GM19099 (cell line): ENCODE measurements around the gene STRC.
"Not testable (repeated sequence)": the region's sequence is repeated elsewhere in the genome, so short reads cannot be mapped to it uniquely, and the experiment has no call there.

Source experiments
- POLR2A ChIP-seq: IDR thresholded peaks from 3 replicates; pipeline ENCODE4 v1.6.1; 2011; ENCODE audit warnings: low read depth; ENCODE audit not compliant: insufficient read length; ENCODE audit errors: extremely low read depth

The STRC gene

DNA sequence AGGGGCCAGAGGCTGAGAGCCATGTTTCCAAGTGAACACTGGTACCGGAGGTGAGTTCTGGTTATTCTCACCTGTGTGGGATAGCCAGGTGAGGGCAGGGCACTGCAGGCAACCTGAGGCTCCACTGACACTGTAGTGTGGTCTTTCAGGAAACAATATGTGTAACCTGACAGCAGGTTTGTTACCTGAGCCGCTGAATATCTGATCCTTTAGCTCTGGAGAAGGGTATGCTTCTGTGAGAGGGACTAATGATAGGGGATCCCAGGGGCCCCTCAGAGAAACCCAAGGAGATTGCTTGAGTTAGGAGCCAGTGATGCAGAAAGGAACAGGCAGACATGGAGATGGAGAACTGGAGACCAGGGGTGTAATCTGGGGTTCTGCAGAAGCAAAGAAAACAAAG is at the start of gene STRC:
Gene STRC (minus strand): TSS at position 101 of the 400 bp plus-strand sequence. CDS start 78 bp downstream, at position 23.
- not testable (repeated sequence) for TF ChIP-seq POLR2A

DNA sequence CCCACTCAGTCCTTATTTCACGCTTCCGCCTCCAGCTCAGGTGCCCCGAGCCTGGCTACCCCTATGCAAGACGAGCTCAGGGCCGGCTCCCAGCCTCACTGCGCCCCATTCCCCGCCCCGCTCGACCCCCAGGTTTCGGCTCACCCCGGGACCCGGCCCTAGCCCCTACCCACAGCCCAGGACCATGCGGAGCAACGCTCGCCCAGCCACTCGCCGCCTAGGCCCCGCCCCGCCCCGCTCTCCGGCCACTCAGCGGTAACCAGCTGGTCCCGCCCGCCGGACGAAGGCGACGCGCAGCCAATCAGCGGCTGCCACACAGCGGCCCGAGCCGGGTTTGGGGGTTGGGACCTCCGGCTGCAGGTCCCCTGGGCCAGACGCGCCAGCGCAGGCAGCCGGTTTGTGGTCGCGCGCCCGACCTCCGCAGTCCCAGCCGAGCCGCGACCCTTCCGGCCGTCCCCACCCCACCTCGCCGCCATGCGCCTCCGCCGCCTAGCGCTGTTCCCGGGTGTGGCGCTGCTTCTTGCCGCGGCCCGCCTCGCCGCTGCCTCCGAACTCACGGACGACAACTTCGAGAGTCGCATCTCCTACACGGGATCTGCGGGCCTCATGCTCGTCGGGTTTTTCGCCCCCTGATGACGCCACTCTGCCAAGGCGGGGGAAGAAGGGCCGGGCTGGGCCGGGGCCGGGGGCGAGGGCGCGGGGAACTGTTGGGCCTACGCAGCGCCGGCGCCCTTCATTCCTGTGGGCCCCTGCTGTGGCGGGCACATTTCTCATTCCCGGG is 30.2 kb upstream of the STRC start, which contains the start of gene CATSPER2:
Gene CATSPER2 (minus strand): TSS at position 196 of the 781 bp plus-strand sequence. CDS start 783 bp downstream, outside the sequence.
- TF ChIP-seq POLR2A: no peak

DNA sequence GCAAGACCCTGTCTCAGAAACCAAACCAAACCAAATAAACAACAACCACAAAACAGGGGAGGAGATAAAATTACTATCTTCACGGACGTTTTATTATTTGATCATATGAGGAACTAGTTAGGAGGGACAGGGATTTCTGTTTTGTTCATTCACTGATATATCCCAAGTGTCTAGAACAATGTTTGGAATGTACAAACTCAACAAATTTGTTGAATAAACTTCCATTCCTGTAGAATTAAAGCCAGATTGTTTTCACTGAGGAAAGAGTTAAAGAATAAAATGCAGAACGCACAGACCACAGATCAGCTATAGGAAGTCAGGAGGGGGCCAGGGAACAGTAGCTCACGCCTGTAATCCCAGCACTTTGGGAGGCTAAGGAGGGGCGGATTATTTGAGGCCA is 6.5 kb upstream of the STRC start:
- no peak for TF ChIP-seq POLR2A

DNA sequence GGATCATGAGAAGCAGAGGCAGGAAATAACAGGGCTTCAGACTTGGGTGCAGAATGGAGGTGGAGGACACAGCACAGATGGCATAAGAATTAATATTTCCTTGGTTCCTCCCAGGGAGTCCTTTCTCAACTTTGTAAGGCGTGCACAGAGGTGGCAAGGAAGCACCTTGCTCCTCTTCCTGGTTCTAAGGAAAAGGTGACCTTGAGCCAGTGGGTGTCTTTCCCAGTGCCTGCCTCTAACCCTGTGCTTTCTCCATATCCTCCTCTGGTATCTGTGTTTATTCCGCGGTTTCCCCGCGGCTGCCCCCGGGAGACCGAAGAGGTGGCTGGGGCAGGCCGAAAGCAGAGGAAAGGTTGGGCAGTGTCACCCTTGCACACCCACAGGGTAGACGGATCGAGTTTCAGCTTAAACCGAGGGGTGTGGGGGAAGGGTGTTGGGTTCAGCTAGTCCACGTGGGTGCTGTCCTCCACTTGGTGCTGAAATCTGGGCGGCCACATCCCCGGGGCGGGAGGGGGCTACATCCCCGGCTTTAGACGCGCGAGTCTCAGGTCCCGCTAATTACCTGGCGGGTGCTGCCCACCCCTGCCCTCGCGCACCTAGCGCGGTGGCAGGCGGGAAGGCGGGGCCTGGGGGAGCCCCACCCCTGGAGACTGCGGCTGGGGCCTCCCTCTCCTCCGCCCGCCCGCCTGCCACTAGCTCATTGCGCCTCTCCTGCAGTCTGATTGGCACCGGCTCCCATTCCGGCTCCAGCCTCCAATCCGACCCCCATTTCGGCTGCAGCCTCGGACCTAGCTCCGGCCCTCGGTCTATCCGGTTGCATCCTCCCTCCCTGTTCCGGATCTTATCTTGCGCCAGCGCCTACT is 25.0 kb downstream of the STRC start, which contains the start of gene CKMT1B:
Gene CKMT1B (plus strand): TSS at position 700 of the 863 bp plus-strand sequence. CDS start 192 bp downstream, outside the sequence.
- TF ChIP-seq POLR2A: not testable (repeated sequence)

DNA sequence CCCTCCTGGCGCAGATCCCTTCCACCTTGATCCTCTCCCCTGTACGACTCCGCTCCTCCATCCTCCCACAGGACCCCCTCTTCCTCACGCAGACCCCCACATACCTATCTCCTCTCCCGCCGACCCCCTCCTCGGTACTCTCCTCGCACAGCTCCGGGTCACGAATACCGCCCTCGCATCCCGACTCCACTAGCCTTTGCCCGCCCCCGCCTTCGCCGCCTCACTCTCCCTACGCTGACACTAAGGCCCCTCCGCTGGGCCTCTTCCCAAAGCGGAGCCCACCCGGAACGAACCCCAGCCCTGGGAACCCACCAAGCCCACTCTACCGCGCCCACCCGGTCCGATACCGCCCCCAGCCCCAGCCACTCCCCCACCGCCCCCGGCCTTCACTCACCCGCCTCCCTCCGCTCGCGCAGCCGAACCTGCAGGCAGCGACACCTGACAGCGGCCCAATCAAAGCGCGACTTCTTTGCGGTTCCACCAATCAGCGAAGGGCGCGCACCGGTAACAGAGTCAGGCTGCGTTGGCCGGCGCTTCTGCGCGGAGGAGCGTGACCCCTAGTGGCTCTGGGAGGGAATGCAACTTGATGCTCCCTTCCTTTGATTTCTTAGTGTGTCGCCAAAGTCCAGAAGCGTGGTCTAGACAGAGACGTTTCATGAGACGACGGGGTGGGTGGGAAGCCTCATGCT is 28.7 kb downstream of the STRC start, which contains the start of gene PPIP5K1:
Gene PPIP5K1 (minus strand): TSS at position 431 of the 689 bp plus-strand sequence. CDS start 5,704 bp downstream, outside the sequence.
- not testable (repeated sequence) for TF ChIP-seq POLR2A

DNA sequence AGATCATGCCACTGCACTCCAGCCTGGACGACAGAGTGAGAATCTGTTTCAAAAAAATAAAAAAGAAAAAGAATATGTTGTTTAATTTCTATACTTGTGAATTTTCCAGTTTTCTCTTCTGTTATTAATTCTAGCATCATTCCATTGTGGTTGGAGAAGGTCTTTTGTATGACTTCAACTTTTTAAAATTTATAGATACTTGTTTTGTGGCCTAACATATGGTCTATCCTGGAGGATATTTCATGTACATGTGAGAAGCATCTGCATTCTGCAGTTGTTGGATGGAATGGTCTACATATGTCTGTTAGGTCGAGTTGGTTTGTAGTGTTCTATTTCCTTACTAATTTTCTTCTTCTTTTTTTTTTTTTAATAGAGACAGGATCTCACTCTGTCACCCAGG is 65.6 kb downstream of the STRC start:
- no peak for TF ChIP-seq POLR2A

DNA sequence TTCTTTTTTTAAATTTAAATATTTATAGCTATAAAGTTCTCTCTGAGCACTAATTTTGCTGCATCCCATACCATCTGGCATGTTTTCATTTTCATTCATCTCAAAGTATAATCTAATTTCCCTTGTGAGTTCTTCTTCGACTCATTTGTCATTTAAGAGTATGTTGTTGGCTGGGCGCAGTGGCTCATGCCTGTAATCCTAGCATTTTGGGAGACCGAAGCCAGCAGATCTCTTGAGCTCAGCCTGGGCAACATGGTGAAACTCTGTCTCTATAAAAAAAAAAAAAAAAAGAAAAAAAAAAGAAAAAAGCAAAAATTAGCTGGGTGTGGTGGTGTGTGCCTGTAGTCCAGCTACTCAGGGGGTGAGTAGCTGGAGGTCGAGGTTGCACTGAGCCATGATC is 66.3 kb downstream of the STRC start:
- TF ChIP-seq POLR2A: no peak

DNA sequence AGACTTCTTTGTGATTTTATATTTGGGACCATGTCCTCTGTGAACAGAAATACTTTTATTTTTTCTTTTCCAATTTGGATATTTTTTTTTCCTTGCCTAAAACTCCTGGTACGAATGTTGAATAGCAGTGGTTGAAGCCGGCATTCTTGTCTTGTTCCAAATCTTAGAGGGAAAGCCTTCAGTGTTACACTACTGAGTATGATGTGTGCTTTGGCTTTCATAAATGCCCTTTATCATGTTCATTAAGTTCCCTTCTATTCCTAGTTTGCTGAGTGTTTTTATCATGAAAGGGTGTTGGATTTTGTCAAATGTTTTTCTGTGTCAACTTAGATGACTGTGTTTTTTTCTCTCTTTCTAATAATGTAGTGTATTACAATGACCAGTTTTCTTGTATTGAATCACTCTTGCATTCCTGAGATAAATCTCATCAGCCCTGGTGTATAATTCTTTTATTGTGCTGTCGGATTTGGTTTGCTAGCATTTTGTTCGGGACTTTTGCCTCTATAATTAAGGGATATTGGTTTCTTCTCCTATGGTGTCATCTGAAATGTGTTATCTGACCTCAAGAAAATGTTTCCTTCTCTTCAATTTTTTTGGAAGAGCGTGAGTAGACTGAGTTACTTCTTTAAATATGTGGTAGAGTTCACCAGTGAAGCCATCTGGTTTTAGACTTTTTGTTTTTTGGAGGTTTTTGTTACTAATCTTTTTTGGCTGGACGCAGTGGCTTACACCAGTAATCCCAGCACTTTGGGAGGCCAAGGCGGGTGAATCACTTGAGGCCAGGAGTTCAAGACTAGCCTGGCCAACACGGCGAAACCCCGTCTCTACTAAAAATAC is 67.9 kb downstream of the STRC start:
- no peak for TF ChIP-seq POLR2A
